ENCODE results near the gene FCRL4. TPM values are rescaled to one million over a fixed set of nuclear protein-coding genes. Genes with fewer than 3 reads are reported as not detected.

The FCRL4 gene
- total and polyA plus RNA-seq, 10 of the 15 experiments (the other 5 are each of a cell fraction or from before 2014, with no cell fraction given), result 0.09 to 0.44 (median 0.26) TPM; not detected in 1

- RAD21 ChIA-PET (ENCODE audit: unreplicated experiment), result interaction anchor here (0.9 to 4.3 kb wide), 4 partner anchors 36 to 47 kb away, joined by 3 to 34 read pairs (median 5); no protein-coding TSS in a partner anchor
- Histone ChIP-seq H3K4me1 (ENCODE audit: control insufficient read depth, insufficient read depth, low read length) (no peaks in the 10 kb centered on the region), H3K36me3 (ENCODE audit: control insufficient read depth in 2 of 2, insufficient read depth in 2 of 2, low read length in 1 of 2) (no peaks in the 10 kb centered on the region), H3K4me2 (ENCODE audit: control insufficient read depth, insufficient read depth) (no peak overlapping the region), H3K9me3 (replicated peaks; ENCODE audit: control insufficient read depth, insufficient read depth, low read length) (no peaks in the 10 kb centered on the region), H2AFZ (ENCODE audit: control insufficient read depth, low read depth, low read length) (no peak overlapping the region), H3K27ac (ENCODE audit: control insufficient read depth, insufficient read depth) (no peak overlapping the region), H3K9ac (ENCODE audit: control insufficient read depth, insufficient read depth, low read length) (no peak overlapping the region), H3K27me3 (replicated peaks in 1 of 2; ENCODE audit: control insufficient read depth in 2 of 2, insufficient read depth in 2 of 2, low read length in 1 of 2) (peaks cover 2 to 8% of the 10 kb centered on the region in 2 experiments; a peak in 2 of 4 replicates), H4K20me1 (ENCODE audit: control insufficient read depth, insufficient read depth) (no peaks in the 10 kb centered on the region), H3K79me2 (ENCODE audit: control insufficient read depth, insufficient read depth, low read length) (no peaks in the 10 kb centered on the region), H3K4me3 (no peak overlapping the region)
- TF ChIP-seq MTA2 (IDR thresholded peaks at IDR 0.05; ENCODE audit: low read depth) (no peak), BCL11A (IDR thresholded peaks at IDR 0.05; ENCODE audit: low read depth, low read length) (no peak), STAT1 (conservative IDR thresholded peaks at IDR 0.05) (no peak), SRF (IDR thresholded peaks at IDR 0.05; ENCODE audit: low read depth in 2 of 2, low read length in 2 of 2) (no peak), SREBF2 (IDR thresholded peaks at IDR 0.05; ENCODE audit: low read length) (no peak), RELA (IDR thresholded peaks at IDR 0.05; ENCODE audit: borderline replicate concordance, partially characterized antibody) (no peak), TAF1 (IDR thresholded peaks at IDR 0.05; ENCODE audit: borderline replicate concordance, low read depth, low read length) (no peak), POU2F2 (IDR thresholded peaks at IDR 0.05; ENCODE audit: borderline replicate concordance, low read depth, low read length) (no peak), STAT3 (IDR thresholded peaks at IDR 0.05; ENCODE audit: low read depth, low read length) (no peak), YY1 (IDR thresholded peaks at IDR 0.05; ENCODE audit: low read depth, low read length) (no peak), CHD4 (IDR thresholded peaks at IDR 0.05) (no peak)
- TF ChIP-seq, protein P1, sequence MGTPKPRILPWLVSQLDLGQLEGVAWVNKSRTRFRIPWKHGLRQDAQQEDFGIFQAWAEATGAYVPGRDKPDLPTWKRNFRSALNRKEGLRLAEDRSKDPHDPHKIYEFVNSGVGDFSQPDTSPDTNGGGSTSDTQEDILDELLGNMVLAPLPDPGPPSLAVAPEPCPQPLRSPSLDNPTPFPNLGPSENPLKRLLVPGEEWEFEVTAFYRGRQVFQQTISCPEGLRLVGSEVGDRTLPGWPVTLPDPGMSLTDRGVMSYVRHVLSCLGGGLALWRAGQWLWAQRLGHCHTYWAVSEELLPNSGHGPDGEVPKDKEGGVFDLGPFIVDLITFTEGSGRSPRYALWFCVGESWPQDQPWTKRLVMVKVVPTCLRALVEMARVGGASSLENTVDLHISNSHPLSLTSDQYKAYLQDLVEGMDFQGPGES (IDR thresholded peaks at IDR 0.05), result no peak
- TF ChIP-seq, protein P2, sequence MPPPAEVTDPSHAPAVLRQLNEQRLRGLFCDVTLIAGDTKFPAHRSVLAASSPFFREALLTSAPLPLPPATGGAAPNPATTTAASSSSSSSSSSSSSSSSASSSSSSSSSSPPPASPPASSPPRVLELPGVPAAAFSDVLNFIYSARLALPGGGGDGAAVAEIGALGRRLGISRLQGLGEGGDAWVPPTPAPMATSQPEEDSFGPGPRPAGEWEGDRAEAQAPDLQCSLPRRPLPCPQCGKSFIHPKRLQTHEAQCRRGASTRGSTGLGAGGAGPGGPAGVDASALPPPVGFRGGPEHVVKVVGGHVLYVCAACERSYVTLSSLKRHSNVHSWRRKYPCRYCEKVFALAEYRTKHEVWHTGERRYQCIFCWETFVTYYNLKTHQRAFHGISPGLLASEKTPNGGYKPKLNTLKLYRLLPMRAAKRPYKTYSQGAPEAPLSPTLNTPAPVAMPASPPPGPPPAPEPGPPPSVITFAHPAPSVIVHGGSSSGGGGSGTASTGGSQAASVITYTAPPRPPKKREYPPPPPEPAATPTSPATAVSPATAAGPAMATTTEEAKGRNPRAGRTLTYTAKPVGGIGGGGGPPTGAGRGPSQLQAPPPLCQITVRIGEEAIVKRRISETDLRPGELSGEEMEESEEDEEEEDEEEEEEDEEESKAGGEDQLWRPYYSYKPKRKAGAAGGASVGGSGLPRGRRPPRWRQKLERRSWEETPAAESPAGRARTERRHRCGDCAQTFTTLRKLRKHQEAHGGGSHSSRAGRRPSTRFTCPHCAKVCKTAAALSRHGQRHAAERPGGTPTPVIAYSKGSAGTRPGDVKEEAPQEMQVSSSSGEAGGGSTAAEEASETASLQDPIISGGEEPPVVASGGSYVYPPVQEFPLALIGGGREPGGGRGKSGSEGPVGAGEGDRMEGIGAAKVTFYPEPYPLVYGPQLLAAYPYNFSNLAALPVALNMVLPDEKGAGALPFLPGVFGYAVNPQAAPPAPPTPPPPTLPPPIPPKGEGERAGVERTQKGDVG (CRISPR knock-in tag; IDR thresholded peaks at IDR 0.05), result no peak
- TF ChIP-seq, protein P3, sequence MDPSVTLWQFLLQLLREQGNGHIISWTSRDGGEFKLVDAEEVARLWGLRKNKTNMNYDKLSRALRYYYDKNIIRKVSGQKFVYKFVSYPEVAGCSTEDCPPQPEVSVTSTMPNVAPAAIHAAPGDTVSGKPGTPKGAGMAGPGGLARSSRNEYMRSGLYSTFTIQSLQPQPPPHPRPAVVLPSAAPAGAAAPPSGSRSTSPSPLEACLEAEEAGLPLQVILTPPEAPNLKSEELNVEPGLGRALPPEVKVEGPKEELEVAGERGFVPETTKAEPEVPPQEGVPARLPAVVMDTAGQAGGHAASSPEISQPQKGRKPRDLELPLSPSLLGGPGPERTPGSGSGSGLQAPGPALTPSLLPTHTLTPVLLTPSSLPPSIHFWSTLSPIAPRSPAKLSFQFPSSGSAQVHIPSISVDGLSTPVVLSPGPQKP (IDR thresholded peaks at IDR 0.05; ENCODE audit: low read depth, low read length), result no peak
- DNase-seq (ENCODE audit: low read depth, low spot score) (no peak), ATAC-seq (no peak), FAIRE-seq (no peak)
- BruUV-seq (replicated peaks), result no TSS peak
- WGBS (ENCODE audit: insufficient coverage, insufficient replicate concordance, low lambda C conversion rate, missing lambda C conversion rate), result 3% methylated on average over 2 of the region's 2 CpGs
- SMC1A ChIA-PET (ENCODE audit: uncharacterized antibody, unreplicated experiment), result interaction anchor here (0.9 to 3.0 kb wide), 6 partner anchors 11 to 67 kb away, joined by 4 to 29 read pairs (median 6); no protein-coding TSS in a partner anchor
- intact Hi-C loops (cut with micrococcal nuclease; ENCODE audit: unreplicated experiment) (no loop called here), in situ Hi-C loops (cut with MboI) (no loop called here)
- POLR2A ChIA-PET, result no interaction called here
- CTCF ChIA-PET, result interaction anchor here (0.6 to 13.9 kb wide), 12 partner anchors 12 to 245 kb away, joined by 3 to 223 read pairs (median 4); no protein-coding TSS in a partner anchor
These were observed 26.6 kb upstream of the FCRL4 start for GRCh38 chr1:157624471-157624870.
